ENCODE results near the gene DENND1A. TPM values are rescaled to one million over a fixed set of nuclear protein-coding genes. Genes with fewer than 3 reads are reported as not detected.
A peak's percentile ranks its signal among the peaks of the same experiment; 100 is the strongest.

DENND1A gene
- total and polyA plus RNA-seq, 8 donors: 4.4 to 109 (median 21.4) TPM

- peak in 1 of 7 experiments; percentile 8 for TF ChIP-seq CTCF (IDR thresholded peaks at IDR 0.05)
- no peak for TF ChIP-seq POLR2AphosphoS5 (IDR thresholded peaks at IDR 0.05)
- H3K4me3 ChIP-seq: no peak overlapping the region
- H3K27ac ChIP-seq: no peak overlapping the region
- H3K27me3 ChIP-seq: no peaks in the 10 kb centered on the region
- WGBS, 5 donors: 87 to 96% (median 90%) methylated on average over 2 of the region's 2 CpGs
- intact Hi-C loops (cut with DNase I; ENCODE audit: low total_unique reads): no loop called here
- peaks cover 0 to 16% (median 10%) of the 10 kb centered on the region in 4 donors for H3K9me3 ChIP-seq
- peak in 1 of 2 donors; percentile 34 for DNase-seq
- peaks cover 0 to 8% (median 0%) of the 10 kb centered on the region in 4 donors for H3K4me1 ChIP-seq
- H3K36me3 ChIP-seq: peaks cover 0 to 6% (median 0%) of the 10 kb centered on the region in 4 donors
Observed at GRCh38 chr9:123724211-123724796, 205.6 kb downstream of the DENND1A start.

- Histone ChIP-seq H3K27ac (no peak overlapping the region), H3K9me3 (peaks cover 0 to 16% (median 10%) of the 10 kb centered on the region in 4 donors), H3K4me3 (no peak overlapping the region), H3K36me3 (peaks cover 0 to 6% (median 0%) of the 10 kb centered on the region in 4 donors), H3K4me1 (peaks cover 0 to 8% (median 0%) of the 10 kb centered on the region in 4 donors), H3K27me3 (no peaks in the 10 kb centered on the region)
- DNase-seq: no peak
- 84 to 97% (median 96%) methylated on average over 4 of the region's 4 CpGs for WGBS, 5 donors
- intact Hi-C loops (cut with DNase I; ENCODE audit: low total_unique reads): no loop called here
- no peak for TF ChIP-seq EP300 (IDR thresholded peaks at IDR 0.05)
- TF ChIP-seq POLR2A (IDR thresholded peaks at IDR 0.05): no peak
- no peak for TF ChIP-seq CTCF (IDR thresholded peaks at IDR 0.05)
- no peak for TF ChIP-seq POLR2AphosphoS5 (IDR thresholded peaks at IDR 0.05)
Observed at GRCh38 chr9:123723135-123723875, 206.6 kb downstream of the DENND1A start.

- 94 to 100% (median 98%) methylated on average over 4 of the region's 4 CpGs for WGBS, 5 donors
- Histone ChIP-seq H3K4me1 (peaks cover 0 to 8% (median 2%) of the 10 kb centered on the region in 4 donors), H3K9me3 (peaks cover 0 to 16% (median 10%) of the 10 kb centered on the region in 4 donors), H3K4me3 (no peak overlapping the region), H3K36me3 (peaks cover 0 to 6% (median 0%) of the 10 kb centered on the region in 4 donors), H3K27ac (no peak overlapping the region), H3K27me3 (no peaks in the 10 kb centered on the region)
- DNase-seq: no peak
- intact Hi-C loops (cut with DNase I; ENCODE audit: low total_unique reads): no loop called here
- TF ChIP-seq POLR2AphosphoS5 (IDR thresholded peaks at IDR 0.05) (no peak), CTCF (IDR thresholded peaks at IDR 0.05) (no peak), POLR2A (IDR thresholded peaks at IDR 0.05) (no peak), EP300 (IDR thresholded peaks at IDR 0.05) (no peak)
Observed at GRCh38 chr9:123722378-123722777, 207.5 kb downstream of the DENND1A start.

GRCh38 chr9:123718188-123718587 lies 211.7 kb downstream of the DENND1A start:
- peaks cover 0 to 6% (median 0%) of the 10 kb centered on the region in 4 donors for H3K36me3 ChIP-seq
- peaks cover 0 to 14% (median 10%) of the 10 kb centered on the region in 4 donors for H3K9me3 ChIP-seq
- H3K27me3 ChIP-seq: no peaks in the 10 kb centered on the region
- no peak for DNase-seq
- no peak overlapping the region for H3K27ac ChIP-seq
- TF ChIP-seq POLR2AphosphoS5 (IDR thresholded peaks at IDR 0.05): no peak
- no peak for TF ChIP-seq EP300 (IDR thresholded peaks at IDR 0.05)
- no peak for TF ChIP-seq CTCF (IDR thresholded peaks at IDR 0.05)
- TF ChIP-seq POLR2A (IDR thresholded peaks at IDR 0.05): no peak
- H3K4me1 ChIP-seq: peaks cover 0 to 5% (median 0%) of the 10 kb centered on the region in 4 donors
- no peak overlapping the region for H3K4me3 ChIP-seq
- intact Hi-C loops (cut with DNase I; ENCODE audit: low total_unique reads): no loop called here
- WGBS, 5 donors: 90 to 97% (median 96%) methylated on average over 1 of the region's 1 CpG
